ENCODE measurements around the gene RAB29.
"Not testable (repeated sequence)": the region's sequence is repeated elsewhere in the genome, so short reads cannot be mapped to it uniquely, and the experiment has no call there.

Gene RAB29, protein sequence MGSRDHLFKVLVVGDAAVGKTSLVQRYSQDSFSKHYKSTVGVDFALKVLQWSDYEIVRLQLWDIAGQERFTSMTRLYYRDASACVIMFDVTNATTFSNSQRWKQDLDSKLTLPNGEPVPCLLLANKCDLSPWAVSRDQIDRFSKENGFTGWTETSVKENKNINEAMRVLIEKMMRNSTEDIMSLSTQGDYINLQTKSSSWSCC

DNA sequence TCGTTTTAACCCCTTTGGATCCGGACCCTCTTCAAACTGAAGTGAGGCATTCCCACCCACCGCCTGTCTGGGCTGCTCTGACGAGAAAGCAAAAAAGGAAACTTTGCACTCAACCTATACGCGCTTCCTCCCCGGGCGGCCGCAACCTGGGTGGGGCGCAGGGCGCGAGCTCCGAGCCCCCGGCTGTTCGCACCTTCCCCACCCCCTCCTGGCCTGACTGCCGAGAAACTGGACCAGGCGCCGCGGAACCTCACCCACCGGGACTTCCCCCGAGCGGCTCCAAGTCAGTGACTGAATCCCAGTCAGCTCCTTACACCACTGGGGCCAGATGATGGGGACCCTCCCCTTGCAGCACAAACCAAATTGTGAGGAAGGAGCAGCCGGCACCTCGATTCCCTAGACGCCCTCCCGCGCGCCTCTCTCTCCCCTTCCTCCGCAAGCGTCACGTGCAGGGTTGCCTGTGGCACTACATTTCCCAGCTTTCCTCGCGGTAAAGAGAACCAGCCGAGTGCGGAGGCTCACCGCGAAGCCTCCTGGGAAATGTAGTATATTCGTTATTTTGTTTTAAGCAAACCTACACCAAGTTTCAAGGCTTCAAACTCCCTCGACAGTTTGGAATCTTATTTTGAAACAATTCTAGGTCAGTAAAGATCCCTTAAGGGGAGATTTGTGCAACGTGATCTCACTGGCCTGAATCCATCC, at the start of gene RAB29:
RAB29 (minus strand) TSS at position 468 of the 702 bp plus-strand sequence. CDS start 526 bp downstream, outside the sequence.
- peak; percentile 77 for DNase-seq

- DNase-seq, result no peak
Measured at GRCh38 chr1:205824180-205824579, 48.9 kb upstream of the RAB29 start.

- DNase-seq, result not testable (repeated sequence)
Measured at GRCh38 chr1:205823260-205823659, 48.0 kb upstream of the RAB29 start.

DNA sequence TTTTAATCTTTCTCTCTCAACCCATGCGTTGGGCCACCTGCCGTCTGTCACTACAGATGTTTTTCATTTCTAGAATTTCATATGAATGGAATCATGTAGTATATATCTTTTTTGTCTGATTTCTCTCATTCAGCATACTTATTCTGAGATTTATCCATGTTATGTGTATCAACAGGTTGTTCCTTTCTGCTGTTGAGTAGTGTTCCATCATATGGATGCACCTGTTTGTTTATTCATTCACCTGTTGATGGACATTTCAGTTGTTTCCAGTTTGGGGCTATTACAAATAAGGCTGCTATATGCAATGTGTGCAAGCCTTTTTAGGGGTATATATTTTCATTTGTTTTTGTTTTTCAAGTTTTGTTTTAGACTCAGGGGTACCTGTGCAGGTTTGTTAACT, 47.1 kb upstream of the RAB29 start:
- DNase-seq, result no peak

GRCh38 chr1:205817988-205818387, 42.7 kb upstream of the RAB29 start:
- no peak for DNase-seq

DNA sequence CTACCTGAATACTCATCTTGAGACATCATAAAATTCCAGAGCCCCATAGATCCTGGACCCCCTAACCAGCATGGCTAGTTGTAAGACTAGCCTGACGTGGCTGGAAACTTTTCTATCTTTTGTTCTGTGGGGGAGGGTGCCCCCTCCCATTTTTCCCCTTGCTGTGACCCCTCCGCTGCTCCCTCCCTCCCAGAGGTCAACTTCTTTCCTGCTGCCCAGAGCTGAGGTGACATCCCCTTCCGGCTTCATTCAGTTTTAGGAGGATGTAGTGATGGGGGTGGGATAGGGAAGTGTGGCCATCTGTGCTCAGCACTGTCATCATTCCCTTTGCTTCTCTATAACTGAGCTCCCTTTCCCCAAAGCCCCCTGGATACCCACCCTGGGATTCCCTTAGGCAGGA, 42.1 kb upstream of the RAB29 start:
- DNase-seq, result no peak

GRCh38 chr1:205813755-205814058, 38.4 kb upstream of the RAB29 start:
- no peak for DNase-seq

DNA sequence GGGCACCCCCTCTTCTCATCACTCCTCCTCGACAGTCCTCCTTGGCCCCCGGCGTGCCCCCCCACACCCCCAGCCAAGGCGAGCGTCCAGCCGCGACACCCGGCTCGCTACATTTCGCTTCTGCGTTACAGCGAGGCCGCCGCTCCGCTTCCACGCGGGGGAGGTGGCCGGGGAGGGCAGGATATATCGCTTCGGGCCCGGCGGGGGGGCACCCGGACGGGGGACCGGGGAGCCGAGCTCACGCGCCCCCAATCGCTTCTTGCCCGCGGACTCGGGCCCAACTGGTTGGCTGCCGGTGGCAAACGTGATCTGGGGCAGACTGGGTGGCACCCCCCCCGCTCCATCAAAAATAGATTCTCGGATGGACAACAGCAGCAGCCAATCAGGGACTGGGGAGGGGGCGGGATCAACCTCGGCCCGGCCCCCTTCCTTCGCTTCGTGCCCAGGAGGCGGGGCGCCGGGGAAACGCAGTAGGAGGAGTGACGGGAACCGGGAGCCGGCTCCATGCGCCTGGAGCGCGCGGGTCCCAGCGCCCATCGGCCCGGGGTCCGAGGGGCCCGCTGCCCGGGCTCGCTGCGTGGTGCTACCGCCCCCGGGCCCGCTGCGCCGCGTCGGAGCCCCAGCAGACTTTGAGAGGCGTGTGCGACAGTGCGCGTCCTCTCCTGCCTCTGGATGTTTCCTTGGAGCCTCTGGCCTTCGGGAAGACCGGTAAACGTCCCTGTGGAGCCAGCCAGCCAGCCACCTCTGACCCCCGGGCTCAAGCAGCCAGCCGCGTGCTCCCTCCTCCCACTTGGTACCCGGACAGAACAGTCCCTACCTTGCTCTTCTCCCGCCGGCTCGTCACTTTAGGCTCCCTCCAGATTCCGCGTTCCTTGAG, 37.8 kb upstream of the RAB29 start, which contains the start of gene SLC41A1:
SLC41A1 (minus strand) TSS at position 321 of the 877 bp plus-strand sequence. CDS start 2,757 bp downstream, outside the sequence.
- peak; percentile 88 for DNase-seq

- DNase-seq, result peak; percentile 13
Measured at GRCh38 chr1:205812271-205812877, 37.1 kb upstream of the RAB29 start.

GRCh38 chr1:205811660-205812059, 36.4 kb upstream of the RAB29 start:
- DNase-seq, result no peak

DNA sequence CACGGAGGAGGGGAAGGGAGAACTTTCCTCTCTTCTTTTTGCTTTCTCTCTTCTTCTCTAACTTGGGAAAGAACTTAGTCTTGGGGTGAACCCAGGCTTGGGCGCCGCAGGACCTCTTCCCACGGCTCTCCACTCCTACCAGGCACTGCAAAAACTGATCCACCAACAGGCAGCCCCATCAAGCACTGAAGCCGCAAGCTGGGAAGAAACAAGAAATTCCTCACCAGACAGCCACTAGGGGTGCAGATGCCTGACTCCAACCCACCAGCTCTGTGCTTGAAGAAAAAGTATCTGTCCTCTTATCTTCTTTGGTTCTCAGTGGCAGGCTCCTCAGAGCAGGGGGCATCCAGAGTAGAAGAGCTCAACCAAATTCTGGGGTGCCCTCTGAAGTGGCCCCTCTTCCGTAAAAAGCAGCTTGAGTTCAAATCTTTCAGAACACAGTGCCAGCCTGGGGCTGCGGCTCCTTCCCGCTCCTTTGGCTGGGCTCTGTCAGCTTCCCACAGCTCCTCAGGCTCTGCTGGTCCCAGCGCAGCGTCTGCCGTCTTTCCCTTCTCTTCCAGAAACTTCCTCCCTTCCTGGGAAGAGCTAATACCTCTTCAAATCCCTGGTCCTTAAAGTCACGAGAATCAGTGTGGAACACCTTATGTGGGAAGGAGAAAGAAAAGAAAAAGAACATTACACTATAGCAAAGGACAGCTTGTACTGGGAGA, 35.3 kb upstream of the RAB29 start:
- DNase-seq, result no peak

DNA sequence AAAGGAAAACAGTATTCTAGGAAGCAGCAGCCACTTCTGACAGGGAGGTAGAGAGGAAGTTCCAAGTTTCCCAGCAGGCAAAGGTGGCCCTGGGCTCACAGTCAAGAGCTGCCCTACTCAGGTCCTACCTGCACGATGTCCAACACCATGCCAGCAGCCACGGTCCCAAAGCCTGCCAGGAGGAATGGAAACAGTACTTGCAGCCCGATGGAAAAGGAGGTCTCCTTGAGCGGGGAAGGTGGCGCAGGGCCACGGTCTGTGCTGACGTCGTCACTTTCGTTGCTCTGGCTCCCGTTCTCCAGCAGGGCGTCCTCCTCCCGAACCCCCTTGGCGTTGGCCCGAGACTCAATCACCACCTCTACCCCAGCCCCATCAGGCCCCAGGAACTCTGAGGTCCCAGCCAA, 34.7 kb upstream of the RAB29 start:
- DNase-seq, result no peak

DNA sequence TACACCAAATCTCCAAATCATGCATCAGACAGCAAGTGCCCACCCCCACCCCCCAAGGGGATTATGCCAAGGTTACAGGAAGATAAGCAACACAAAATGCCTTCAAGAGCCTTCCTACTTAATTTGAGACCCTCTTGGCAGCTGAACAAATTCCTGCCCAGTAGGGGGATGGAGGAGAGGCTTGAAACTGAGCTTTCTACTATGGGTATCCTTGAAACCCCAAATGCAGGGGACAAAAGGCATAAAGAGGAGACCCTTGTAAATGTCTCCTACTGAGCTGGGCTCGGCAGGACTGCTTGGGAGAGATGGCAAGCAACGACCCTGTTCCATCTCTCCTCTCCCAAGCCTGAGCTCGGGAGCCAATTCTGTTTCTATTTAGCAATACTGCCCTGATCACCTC, 34.2 kb upstream of the RAB29 start:
- DNase-seq, result no peak

- DNase-seq, result peak; percentile 37
Measured at GRCh38 chr1:205805082-205805711, 29.9 kb upstream of the RAB29 start.

DNA sequence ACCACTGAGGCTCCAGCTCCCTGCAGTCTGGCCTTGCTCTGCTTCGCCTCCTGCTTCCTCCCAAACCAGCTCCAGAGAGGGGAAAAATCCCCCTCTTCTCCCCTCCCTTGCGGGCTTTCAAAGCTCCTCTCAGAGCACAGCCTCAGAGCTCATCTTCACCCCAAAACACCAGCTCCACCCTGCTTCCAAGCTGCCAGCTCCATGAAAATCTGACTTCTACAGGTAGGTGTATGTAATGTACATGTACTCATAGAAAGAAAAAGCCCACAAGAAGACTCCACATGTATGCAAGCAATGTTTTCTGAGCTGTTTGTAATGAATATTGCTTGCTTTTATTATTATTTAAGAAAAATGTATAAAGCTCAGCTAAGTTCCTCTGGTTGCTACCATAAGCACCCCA, 29.3 kb upstream of the RAB29 start:
- no peak for DNase-seq

DNA sequence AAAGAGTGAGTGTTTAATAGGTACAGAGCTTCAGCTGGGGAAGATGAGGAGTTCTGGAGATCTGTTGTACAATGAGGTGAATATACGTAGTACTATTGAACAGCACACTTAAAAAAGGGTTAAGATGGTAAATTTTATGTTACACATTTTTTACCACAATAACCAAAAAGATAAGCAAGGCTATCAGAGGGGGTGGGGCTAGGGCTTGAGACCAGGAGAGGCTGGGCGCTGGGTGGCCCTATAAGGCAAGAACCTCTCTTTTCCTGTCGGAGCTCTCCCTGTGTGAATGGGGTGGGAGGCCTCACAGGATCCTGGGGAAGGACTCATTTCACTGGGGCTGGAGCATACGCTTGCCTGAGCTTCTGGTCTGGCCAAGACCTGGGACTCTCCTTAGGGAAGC, 28.7 kb upstream of the RAB29 start:
- DNase-seq, result no peak

DNA sequence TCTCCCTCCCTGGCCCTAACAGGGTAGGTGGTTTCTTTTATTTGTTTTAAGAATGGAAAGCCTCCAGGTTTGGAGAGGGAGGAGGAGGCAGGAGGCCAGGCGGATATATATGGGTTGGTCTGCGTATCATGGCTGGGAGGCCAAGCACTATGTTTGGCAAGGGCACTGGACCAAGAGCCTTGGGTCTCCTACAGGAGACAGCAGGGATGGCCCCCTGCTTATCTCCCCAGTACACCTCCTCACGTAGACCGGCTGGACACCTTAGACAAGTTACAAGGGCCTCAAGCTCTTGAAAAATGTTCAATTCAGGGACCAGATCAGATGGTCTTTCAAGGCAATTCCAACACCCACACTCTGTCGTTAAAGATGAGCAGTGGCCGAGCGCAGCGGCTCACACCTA, 26.8 kb upstream of the RAB29 start:
- DNase-seq, result no peak

DNA sequence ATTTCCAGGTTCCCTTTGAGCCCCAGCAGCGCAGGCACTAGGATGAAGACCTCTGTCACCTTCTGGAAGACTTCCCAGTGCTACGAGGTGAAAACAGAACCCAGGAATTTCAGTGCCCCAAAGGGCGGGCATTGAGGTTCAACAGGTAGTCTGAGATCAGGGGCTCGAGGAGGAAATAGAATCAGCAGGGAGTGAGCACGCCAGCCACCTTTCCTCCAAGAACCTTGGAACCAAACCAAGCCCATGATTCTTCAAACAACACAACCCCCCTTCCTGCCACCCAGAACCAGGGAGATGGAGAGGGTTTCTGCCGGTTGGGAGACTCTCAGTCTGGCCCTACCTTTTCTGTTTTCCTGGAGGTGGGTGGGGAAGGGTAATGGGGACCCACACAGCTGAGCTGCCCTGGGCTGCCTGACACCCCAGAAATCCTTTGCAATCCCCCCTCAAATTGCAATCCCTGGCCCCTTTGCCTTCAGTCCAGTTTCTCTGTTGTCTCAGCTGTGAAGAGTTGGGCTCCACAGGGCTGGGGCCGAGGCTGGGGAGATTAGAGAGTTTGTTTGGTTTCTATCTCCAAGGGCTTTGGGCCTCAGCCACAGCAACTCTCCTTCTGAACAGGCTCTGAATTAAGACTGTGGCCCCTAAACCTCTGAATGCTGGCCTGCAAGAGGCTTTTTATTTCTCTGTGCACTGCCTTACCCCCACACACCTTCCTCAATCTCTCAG, 25.9 kb upstream of the RAB29 start:
- no peak for DNase-seq

- DNase-seq, result no peak
Measured at GRCh38 chr1:205800427-205800826, 25.1 kb upstream of the RAB29 start.

DNA sequence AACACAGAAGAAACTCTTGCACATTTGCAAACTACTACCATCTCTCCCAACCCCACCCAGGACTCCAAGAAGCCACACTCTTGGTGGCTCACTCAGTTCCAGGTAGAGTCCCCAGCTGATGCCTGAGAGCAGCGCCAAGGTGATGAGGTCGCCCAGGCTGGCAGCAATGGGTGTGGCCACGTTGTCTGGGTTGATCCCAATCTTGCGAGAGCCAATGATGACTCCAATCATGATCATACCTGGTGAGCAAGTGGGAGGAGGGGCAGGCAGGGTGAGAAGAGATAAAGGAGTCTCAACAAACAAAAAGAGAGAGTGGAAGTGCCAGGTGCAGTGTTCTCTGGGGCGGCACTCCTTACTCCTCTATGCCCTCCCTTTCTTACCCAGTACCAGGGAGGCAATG, 23.3 kb upstream of the RAB29 start:
- DNase-seq, result no peak

DNA sequence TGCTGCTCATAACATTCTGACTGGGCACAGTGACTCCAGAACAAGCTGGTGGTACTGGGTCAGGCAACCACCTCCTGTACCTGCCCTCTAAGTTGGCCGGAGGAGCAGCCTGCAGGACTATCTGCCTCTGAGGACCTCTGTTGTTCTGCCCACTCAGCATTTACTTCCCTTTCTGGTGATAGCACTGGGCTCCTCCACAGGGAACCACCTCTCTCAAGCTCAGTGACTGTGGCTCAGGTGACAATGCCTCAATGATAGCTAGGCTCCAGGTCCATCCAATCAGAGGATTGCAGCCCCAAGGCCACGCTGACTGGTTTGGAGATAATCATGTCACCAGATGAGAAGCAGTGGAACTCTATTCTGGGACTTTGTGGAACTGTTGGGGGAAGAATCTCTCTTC, 21.9 kb upstream of the RAB29 start:
- DNase-seq, result no peak

Data from stimulated activated CD4-positive, alpha-beta T cell treated with anti-CD3 and anti-CD28 coated beads, Interleukin-4, amount 100 ng/mL, for 1 hour (primary cell).